Activated CD4-positive, alpha-beta T cell treated with anti-CD3 and anti-CD28 coated beads, Interleukin-2, amount 10 ng/mL, durations not matched to agents 7 days and 5 days (primary cell): ENCODE data around the gene SERPINA9. TPM values are rescaled to one million over a fixed set of nuclear protein-coding genes. Genes with fewer than 3 reads are reported as not detected.
"Not testable (repeated sequence)": the region's sequence is repeated elsewhere in the genome, so short reads cannot be mapped to it uniquely, and the experiment has no call there.

Experiments used
- CTCF ChIA-PET: fragments of 350-600 bp; sonication (Branson Sonifier 250); formaldehyde crosslinking; loops from one replicate; lab custom pipeline; 2021; ENCODE audit warnings: antibody characterized with exemption; lab: Charles Lee
- POLR2A ChIA-PET: fragments of 350-600 bp; sonication (Branson Sonifier 250); formaldehyde crosslinking; loops from one replicate; lab custom pipeline; 2021; ENCODE audit warnings: antibody characterized with exemption; lab: Charles Lee
- DNase-seq: peaks from one replicate; pipeline ENCODE4 v3.0.0-alpha.2; 2020
- H3K27ac Mint-ChIP-seq: one replicate; pipeline ENCODE4 v1.8.0; 2021; ENCODE audit warnings: mild to moderate bottlenecking, moderate library complexity, mixed read lengths
- H3K27me3 Mint-ChIP-seq: one replicate; pipeline ENCODE4 v1.8.0; 2021; ENCODE audit warnings: mixed read lengths
- H3K36me3 Mint-ChIP-seq: one replicate; pipeline ENCODE4 v1.8.0; 2021; ENCODE audit warnings: low read depth, mixed read lengths
- H3K4me1 Mint-ChIP-seq: one replicate; pipeline ENCODE4 v1.8.0; 2021; ENCODE audit warnings: mixed read lengths
- H3K4me3 Mint-ChIP-seq: one replicate; pipeline ENCODE4 v1.8.0; 2021; ENCODE audit warnings: mild to moderate bottlenecking, moderate library complexity, mixed read lengths
- H3K9me3 Mint-ChIP-seq: one replicate; pipeline ENCODE4 v1.8.0; 2021; ENCODE audit warnings: mixed read lengths
- total RNA-seq, 2 experiments: library from RNA; stranded (reverse); gene quantifications; one replicate each; pipeline ENCODE4 v1.2.3, GENCODE V29; 2021

Gene SERPINA9, protein sequence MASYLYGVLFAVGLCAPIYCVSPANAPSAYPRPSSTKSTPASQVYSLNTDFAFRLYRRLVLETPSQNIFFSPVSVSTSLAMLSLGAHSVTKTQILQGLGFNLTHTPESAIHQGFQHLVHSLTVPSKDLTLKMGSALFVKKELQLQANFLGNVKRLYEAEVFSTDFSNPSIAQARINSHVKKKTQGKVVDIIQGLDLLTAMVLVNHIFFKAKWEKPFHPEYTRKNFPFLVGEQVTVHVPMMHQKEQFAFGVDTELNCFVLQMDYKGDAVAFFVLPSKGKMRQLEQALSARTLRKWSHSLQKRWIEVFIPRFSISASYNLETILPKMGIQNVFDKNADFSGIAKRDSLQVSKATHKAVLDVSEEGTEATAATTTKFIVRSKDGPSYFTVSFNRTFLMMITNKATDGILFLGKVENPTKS
- not detected for total RNA-seq

DNA sequence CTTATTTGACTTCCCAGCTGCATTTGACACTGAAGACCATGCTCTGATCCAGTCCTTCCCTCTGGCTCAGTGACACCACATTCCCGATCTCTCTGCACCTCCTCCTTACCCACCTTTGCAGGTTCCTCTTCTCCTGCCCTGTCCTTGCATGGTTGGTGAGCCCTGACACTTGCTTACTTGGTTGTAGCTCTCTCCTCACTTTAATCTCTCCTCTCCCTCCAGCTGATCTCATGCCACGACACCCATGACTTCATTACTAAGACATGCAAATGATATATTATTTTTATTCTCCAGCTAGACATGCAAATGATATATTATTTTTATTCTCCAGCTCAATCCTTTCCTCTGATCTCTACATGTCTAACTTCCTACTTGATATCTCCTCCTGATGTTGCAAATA is at the start of gene SERPINA9:
TSS of gene SERPINA9 (minus strand) at position 175 of the 400 bp plus-strand sequence. CDS start 6,357 bp downstream, outside the sequence.
- Mint-ChIP-seq H3K27me3 (peaks cover 3% of the 10 kb centered on the region), H3K4me1 (no peaks in the 10 kb centered on the region), H3K27ac (no peak within 1 kb of the TSS), H3K4me3 (no peak within 1 kb of the TSS), H3K36me3 (no peaks in the 10 kb centered on the region), H3K9me3 (peaks cover 11% of the 10 kb centered on the region)
- CTCF ChIA-PET, result no interaction called here
- no peak for DNase-seq
- POLR2A ChIA-PET, result no interaction called here

DNA sequence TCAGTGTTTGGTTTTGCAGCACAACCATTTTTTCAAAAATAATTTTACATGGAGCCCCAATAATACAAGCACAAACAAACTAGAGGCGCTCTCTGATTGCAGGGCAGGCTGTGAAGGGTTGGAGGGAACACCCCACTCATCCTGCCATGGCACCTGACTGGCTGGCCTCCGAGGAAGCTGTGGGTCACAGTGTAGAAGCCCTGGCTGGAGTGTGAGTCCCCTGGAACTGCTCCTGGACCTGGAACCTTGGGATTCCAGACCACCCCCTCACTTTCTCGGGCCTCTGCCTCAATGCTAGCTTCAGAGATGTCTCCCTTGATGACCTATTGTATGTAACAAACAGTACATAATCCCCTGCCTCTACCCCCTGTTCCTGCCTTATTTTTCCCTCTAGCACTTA is 48.1 kb upstream of the SERPINA9 start:
- ChIA-PET CTCF (no interaction called here), POLR2A (no interaction called here)
- Mint-ChIP-seq H3K27ac (no peak overlapping the region), H3K4me1 (no peaks in the 10 kb centered on the region), H3K27me3 (peaks cover 25% of the 10 kb centered on the region), H3K36me3 (no peaks in the 10 kb centered on the region), H3K4me3 (no peak overlapping the region), H3K9me3 (peaks cover 8% of the 10 kb centered on the region)
- no peak for DNase-seq

DNA sequence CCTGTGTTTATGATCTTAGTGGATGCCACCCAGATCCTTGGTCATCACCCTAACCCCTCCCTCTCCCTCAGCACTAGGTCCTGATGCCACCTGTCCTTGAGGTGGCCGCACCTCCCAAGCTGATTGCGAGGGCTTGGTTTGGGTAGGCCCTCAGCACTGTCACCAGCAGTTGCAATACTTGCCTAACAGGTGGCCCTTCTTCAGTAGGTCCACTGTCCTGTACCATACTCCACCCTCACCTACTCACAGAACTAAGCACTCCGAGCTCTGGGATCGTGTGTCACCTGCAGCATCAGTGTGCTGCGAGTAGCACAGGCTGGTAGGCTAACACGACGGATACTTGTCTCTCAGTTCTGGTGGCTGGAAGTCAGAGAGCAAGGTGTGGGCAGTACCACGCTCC is 47.3 kb upstream of the SERPINA9 start:
- Mint-ChIP-seq H3K27ac (no peak overlapping the region), H3K4me1 (no peaks in the 10 kb centered on the region), H3K27me3 (peaks cover 24% of the 10 kb centered on the region), H3K36me3 (no peaks in the 10 kb centered on the region), H3K4me3 (no peak overlapping the region), H3K9me3 (peaks cover 8% of the 10 kb centered on the region)
- ChIA-PET CTCF (no interaction called here), POLR2A (no interaction called here)
- DNase-seq, result no peak

DNA sequence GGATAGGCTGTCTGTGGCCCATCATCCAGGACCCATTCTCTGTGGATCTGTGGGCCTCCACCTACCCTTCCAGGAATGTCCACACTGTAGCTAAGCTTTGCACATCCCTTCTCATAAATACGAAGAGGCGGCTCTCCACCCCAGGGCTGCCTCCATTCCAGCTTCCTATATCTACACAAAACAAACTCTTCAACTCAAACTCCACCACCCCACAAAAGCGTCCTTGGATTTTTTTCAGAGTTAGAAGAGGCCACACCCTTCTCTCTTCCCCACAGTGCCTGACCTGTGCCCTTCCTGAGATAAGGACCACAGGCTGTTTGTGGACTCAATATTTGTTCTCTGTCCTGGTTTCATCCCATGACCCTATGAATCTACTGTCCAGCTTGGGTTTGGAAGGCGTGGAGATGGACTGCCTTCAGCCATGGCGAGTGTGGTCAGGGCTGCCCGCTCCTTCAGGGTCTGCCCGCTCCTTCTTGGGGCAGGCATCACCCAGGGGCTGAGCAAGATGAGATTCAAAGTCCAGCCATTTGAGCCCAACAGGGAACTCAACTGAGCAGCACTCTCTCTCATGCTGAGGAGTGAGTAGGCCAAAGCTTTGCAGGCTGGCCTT is 46.2 kb upstream of the SERPINA9 start:
- Mint-ChIP-seq H3K4me3 (no peak overlapping the region), H3K27ac (no peak overlapping the region), H3K9me3 (peaks cover 8% of the 10 kb centered on the region), H3K4me1 (no peaks in the 10 kb centered on the region), H3K36me3 (no peaks in the 10 kb centered on the region), H3K27me3 (peaks cover 15% of the 10 kb centered on the region)
- ChIA-PET POLR2A (no interaction called here), CTCF (no interaction called here)
- no peak for DNase-seq

DNA sequence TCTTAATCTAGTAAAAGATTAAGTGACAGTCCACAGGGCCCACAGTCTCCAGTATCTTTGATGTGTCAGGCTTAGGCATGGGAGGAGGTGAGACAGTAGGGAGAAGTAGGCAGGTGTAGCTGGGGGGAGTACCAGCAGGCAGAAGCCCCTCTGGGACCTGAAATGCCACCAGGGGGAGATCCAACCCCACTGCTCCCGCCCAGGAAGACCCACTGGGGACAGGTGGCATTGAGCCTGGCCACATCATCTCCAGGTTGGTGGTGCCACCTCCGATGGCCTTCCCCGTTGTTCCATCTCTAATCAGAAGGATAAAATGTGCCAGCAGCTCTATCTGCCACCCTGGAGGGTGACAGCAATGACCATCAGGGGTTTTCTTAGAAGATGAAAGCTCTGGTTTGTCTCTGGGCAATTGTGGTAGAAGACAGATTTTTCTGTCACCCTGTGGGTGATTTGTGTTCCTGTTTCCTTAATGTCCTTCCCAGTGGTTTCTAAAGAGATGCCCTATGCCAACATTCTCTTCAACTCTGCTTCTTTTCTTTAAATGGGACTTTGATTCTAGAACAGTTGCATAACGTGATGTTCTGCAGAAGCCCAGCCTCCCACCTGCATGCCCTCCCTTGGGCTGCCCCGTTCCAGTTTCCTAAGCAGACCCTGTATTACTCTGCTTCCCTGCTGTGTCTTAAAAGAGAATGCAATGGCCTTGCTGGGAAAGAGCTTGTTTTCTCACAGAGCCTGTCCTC is 45.5 kb upstream of the SERPINA9 start:
- Mint-ChIP-seq H3K9me3 (peaks cover 8% of the 10 kb centered on the region), H3K27me3 (peaks cover 10% of the 10 kb centered on the region), H3K4me1 (no peaks in the 10 kb centered on the region), H3K4me3 (no peak overlapping the region), H3K36me3 (no peaks in the 10 kb centered on the region), H3K27ac (no peak overlapping the region)
- DNase-seq, result no peak
- ChIA-PET CTCF (no interaction called here), POLR2A (no interaction called here)

DNA sequence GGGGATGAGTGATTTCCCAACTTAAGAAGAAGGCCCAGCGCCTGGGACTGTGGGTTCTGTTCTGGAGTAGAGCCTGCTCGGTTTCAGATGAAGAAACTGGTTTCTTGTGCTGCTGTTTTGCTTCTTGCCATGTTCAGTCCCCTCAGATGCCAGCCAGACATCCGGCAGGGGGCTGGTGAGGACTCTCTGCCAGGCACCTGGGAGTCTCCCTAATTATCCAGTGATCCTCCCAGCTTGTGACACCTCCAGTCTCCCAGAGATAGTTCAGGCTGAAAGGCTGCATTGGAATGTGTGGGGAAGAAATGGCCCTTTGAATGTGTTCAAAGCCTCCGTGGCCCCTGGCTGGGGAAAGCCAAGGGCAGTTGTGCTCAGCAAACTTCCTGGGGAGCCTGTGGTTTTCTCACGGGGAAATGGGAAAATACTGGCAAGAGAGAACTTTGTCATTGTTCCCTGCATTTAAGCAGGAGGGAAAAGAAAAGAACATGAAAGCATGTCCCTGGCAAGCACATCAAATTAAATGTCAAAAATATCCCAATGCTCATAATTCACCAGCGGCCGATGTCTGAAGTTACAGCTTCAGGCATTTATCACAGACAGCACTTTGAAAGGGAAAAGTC is 41.8 kb upstream of the SERPINA9 start:
- H3K27me3 Mint-ChIP-seq, result no peaks in the 10 kb centered on the region
- CTCF ChIA-PET, result no interaction called here
- POLR2A ChIA-PET, result no interaction called here
- H3K36me3 Mint-ChIP-seq, result no peaks in the 10 kb centered on the region
- H3K4me3 Mint-ChIP-seq, result no peak overlapping the region
- H3K9me3 Mint-ChIP-seq, result peaks cover 8% of the 10 kb centered on the region
- no peak for DNase-seq
- H3K27ac Mint-ChIP-seq, result no peak overlapping the region
- no peaks in the 10 kb centered on the region for H3K4me1 Mint-ChIP-seq

DNA sequence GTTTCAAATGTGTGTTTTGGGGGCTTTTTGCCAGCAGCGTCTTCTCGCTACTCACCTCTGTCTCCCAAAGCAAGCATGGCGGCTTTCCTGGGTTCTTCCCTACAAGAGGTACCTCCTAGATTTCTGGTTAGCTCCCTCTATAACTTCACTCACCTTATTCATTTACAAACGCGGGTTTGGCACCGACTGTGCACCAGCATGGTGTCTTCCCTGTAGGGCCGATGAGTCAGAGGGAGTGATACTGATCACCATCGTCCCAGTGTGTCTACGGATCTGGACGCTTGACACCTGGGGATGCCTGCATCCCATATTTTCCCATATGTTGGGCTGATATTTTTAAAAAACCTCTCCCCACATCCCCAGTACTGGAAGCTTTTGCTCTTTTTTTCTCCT is 41.2 kb upstream of the SERPINA9 start:
- Mint-ChIP-seq H3K27ac (no peak overlapping the region), H3K4me3 (no peak overlapping the region), H3K27me3 (no peaks in the 10 kb centered on the region), H3K36me3 (no peaks in the 10 kb centered on the region), H3K9me3 (peaks cover 8% of the 10 kb centered on the region), H3K4me1 (no peaks in the 10 kb centered on the region)
- ChIA-PET POLR2A (no interaction called here), CTCF (no interaction called here)
- no peak for DNase-seq

DNA sequence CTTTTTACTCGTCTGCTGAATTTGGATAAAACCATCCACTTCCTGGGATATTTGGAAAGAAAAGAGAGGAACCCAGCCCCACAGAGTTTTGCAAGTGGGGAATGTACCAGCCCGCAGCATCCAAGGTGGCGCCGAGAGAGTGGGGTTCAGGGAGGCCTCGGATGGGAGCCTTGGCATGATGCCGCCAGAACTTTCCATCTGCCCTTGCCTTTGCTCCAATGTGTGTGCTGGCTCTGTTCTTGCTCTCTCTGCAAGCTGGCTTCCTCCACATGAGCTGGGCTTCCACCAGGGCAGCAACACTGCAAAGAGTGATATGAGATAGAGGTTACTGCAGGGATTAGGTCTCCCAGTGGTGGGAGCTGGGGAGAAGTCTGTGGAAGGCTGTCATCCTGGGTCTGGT is 39.9 kb upstream of the SERPINA9 start:
- H3K9me3 Mint-ChIP-seq, result peaks cover 8% of the 10 kb centered on the region
- H3K4me3 Mint-ChIP-seq, result no peak overlapping the region
- no peaks in the 10 kb centered on the region for H3K27me3 Mint-ChIP-seq
- H3K36me3 Mint-ChIP-seq, result no peaks in the 10 kb centered on the region
- no peaks in the 10 kb centered on the region for H3K4me1 Mint-ChIP-seq
- no peak overlapping the region for H3K27ac Mint-ChIP-seq
- DNase-seq, result no peak
- ChIA-PET POLR2A (no interaction called here), CTCF (no interaction called here)

DNA sequence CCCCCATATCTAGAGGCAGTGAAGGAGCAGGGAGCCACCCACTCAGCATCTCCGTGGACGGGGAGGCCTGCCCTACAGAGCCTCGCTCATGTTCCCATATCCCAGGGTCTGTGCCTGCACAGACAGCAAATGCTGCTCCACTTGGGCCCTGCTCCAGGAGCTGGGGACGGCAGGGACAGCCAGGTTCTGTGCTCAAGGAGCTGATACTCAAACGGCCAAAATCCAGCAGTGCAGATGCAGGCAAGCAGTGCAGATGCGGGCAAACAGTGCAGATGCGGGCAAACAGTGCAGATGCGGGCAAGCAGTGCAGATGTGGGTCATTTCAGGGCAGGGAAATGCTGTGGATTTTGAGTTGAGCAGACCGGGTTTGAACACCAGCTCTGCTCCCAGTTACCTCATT is 39.4 kb upstream of the SERPINA9 start:
- no peak overlapping the region for H3K27ac Mint-ChIP-seq
- no peaks in the 10 kb centered on the region for H3K27me3 Mint-ChIP-seq
- H3K4me3 Mint-ChIP-seq, result no peak overlapping the region
- ChIA-PET POLR2A (no interaction called here), CTCF (no interaction called here)
- no peak for DNase-seq
- H3K9me3 Mint-ChIP-seq, result peaks cover 8% of the 10 kb centered on the region
- no peaks in the 10 kb centered on the region for H3K4me1 Mint-ChIP-seq
- H3K36me3 Mint-ChIP-seq, result no peaks in the 10 kb centered on the region

DNA sequence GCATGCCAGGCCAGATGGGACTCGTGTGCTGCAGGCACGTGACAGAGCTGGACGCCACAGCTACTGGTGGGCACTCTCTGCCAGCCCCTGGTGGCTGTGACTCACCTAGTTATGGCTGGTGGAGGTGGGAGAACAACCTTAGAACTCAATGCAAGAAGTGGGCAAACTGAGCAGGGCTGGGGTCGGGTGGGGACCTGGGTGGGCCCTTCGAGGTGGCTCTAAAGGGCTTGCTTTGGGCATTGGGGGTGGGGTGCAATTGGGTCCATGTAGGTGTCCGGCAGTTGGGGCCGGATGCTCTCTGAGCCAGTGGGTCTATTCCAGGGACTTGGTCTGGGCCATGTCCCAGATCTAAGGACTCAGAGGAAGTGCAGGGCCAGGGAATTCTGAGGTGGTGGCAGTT is 38.4 kb upstream of the SERPINA9 start:
- no peaks in the 10 kb centered on the region for H3K36me3 Mint-ChIP-seq
- no peak for DNase-seq
- H3K4me1 Mint-ChIP-seq, result no peaks in the 10 kb centered on the region
- no peak overlapping the region for H3K4me3 Mint-ChIP-seq
- CTCF ChIA-PET, result no interaction called here
- H3K27ac Mint-ChIP-seq, result no peak overlapping the region
- no peaks in the 10 kb centered on the region for H3K27me3 Mint-ChIP-seq
- H3K9me3 Mint-ChIP-seq, result peaks cover 1% of the 10 kb centered on the region
- POLR2A ChIA-PET, result no interaction called here

DNA sequence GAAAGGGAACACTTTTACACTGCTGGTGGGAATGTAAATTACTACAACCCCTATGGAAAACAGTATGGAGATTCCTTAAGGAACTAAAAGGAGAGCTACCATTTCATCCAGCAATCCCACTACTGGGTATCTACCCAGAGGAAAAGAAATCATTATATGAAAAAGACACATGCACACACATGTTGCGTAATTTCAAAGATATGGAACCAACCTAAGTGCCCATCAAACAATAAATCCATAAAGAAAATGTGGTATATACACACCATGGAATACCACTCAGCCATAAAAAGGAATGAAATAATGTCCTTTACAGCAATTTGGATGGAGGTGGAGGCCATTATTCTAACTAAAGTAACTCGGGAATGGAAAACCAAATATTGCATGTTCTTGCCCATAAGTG is 34.5 kb upstream of the SERPINA9 start:
- H3K27me3 Mint-ChIP-seq, DNase-seq, POLR2A ChIA-PET, H3K36me3 Mint-ChIP-seq, H3K9me3 Mint-ChIP-seq, H3K4me1 Mint-ChIP-seq, H3K4me3 Mint-ChIP-seq, H3K27ac Mint-ChIP-seq, CTCF ChIA-PET: not testable (repeated sequence)

DNA sequence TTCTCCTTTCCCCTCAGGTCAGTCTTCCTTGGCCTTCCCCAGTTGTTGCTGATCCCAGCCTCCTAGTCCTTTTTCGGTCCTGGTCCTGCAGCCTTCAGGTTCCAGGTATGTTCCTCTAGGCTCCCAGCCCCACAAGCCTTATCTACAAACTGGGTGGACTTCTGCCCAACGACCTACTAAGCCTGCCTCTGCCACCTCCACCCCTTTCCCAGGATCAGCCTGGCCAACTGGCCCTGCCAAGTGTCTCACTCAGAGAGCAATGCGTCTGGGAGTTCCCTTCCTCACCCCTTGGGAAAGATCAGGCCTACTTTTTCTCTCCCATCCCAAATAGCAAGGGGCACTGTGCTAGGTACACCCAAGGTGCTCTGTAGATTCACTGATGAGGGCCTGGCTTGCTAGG is 33.4 kb upstream of the SERPINA9 start, which contains the start of gene SERPINA12:
TSS of gene SERPINA12 (minus strand) at position 114 of the 400 bp plus-strand sequence. CDS start 11,072 bp downstream, outside the sequence.
- Mint-ChIP-seq H3K9me3 (no peaks in the 10 kb centered on the region), H3K36me3 (no peaks in the 10 kb centered on the region), H3K27me3 (no peaks in the 10 kb centered on the region), H3K27ac (no peak within 1 kb of the TSS), H3K4me1 (no peaks in the 10 kb centered on the region), H3K4me3 (no peak within 1 kb of the TSS)
- ChIA-PET POLR2A (no interaction called here), CTCF (no interaction called here)
- no peak for DNase-seq

DNA sequence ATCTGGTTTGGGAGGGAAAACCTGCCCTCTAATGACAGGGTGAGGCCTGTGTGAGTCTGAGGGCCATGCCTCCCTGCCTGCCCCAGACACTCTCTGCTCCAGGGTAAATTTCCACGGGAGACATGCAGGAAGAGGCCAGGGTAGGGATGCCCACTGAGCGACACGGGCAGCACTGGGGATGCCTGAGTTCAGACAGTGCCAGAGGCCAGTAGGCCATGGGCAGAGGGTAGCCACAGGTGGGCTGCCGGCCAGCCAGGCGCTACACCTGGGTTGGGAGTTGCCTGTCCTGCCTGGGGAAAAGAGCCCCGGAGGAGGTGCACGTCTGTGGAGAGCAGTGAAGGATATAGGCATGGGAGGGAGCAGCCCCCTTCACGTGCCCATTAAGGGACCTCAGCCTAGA is 29.6 kb upstream of the SERPINA9 start:
- DNase-seq, result no peak
- Mint-ChIP-seq H3K4me1 (no peaks in the 10 kb centered on the region), H3K4me3 (no peak overlapping the region), H3K36me3 (no peaks in the 10 kb centered on the region), H3K27me3 (no peaks in the 10 kb centered on the region), H3K9me3 (no peaks in the 10 kb centered on the region), H3K27ac (no peak overlapping the region)
- POLR2A ChIA-PET, result no interaction called here
- CTCF ChIA-PET, result no interaction called here
